PFSK-1 (cell line): ENCODE results near the gene UCMA. TPM values are rescaled to one million over a fixed set of nuclear protein-coding genes. Genes with fewer than 3 reads are reported as not detected.

ENCODE experiments used
- FOXP2 ChIP-seq: optimal IDR thresholded peaks from 2 replicates; pipeline ENCODE3; 2011; ENCODE audit warnings: borderline replicate concordance, control low read depth, inconsistent platforms; ENCODE audit not compliant: insufficient read depth; ENCODE audit errors: extremely low read length, extremely low read depth
- POLR2AphosphoS5 ChIP-seq: IDR thresholded peaks from 2 replicates; pipeline ENCODE4 v1.6.1; 2012; ENCODE audit warnings: low read depth, mild to moderate bottlenecking, control low read depth, low read length, moderate library complexity
- REST ChIP-seq, 2 experiments: IDR thresholded peaks; 2 replicates each; pipeline versions ENCODE4 v1.6.1 to v1.8.0; 2011 to 2012; ENCODE audit warnings: low read depth in 2 of 2, low read length in 2 of 2, control low read depth in 1 of 2, inconsistent platforms in 1 of 2, mild to moderate bottlenecking in 1 of 2, moderate library complexity in 1 of 2; ENCODE audit not compliant: insufficient read depth in 1 of 2
- SIN3A ChIP-seq: IDR thresholded peaks from 2 replicates; pipeline ENCODE4 v1.6.1; 2012; ENCODE audit warnings: mild to moderate bottlenecking, low read length, moderate library complexity, borderline replicate concordance; ENCODE audit not compliant: insufficient read depth
- TAF1 ChIP-seq: IDR thresholded peaks from 2 replicates; pipeline ENCODE4 v1.6.1; 2012; ENCODE audit warnings: low read length, control low read depth, borderline replicate concordance; ENCODE audit not compliant: insufficient read depth
- polyA plus RNA-seq: library from polyadenylated mRNA; unstranded; fragments of >200 nt; gene quantifications from one replicate; pipeline ENCODE4 v1.2.1, GENCODE V29; 2012; ENCODE audit warnings: low read depth, missing spikeins; ENCODE audit not compliant: insufficient read length

Gene UCMA
- polyA plus RNA-seq = not detected

- TF ChIP-seq TAF1 (no peak), FOXP2 (no peak)
Observed at GRCh38 chr10:13234172-13234571, at the start of gene UCMA. UCMA (minus strand) TSS chr10:13234374; CDS start chr10:13234258, 116 bp downstream.

- no peak for TF ChIP-seq FOXP2
- no peak for TF ChIP-seq POLR2AphosphoS5
- TF ChIP-seq TAF1 = no peak
- TF ChIP-seq SIN3A = no peak
- TF ChIP-seq REST (IDR thresholded peaks at IDR 0.05; ENCODE audit: insufficient read depth in 1 of 2, low read depth in 2 of 2, low read length in 2 of 2) = no peak
Observed at GRCh38 chr10:13276749-13277365, 42.7 kb upstream of the UCMA start.

GRCh38 chr10:13272164-13272571, 38.0 kb upstream of the UCMA start:
- TF ChIP-seq FOXP2 (no peak), REST (IDR thresholded peaks at IDR 0.05; ENCODE audit: insufficient read depth in 1 of 2, low read depth in 2 of 2, low read length in 2 of 2) (no peak), TAF1 (no peak), SIN3A (no peak), POLR2AphosphoS5 (no peak)

- TF ChIP-seq POLR2AphosphoS5 = no peak
- no peak for TF ChIP-seq REST (IDR thresholded peaks at IDR 0.05; ENCODE audit: insufficient read depth in 1 of 2, low read depth in 2 of 2, low read length in 2 of 2)
- TF ChIP-seq SIN3A = no peak
- no peak for TF ChIP-seq FOXP2
- TF ChIP-seq TAF1 = no peak
Observed at GRCh38 chr10:13271552-13272163, 37.5 kb upstream of the UCMA start.

- TF ChIP-seq SIN3A (no peak), POLR2AphosphoS5 (no peak), TAF1 (no peak), REST (IDR thresholded peaks at IDR 0.05; ENCODE audit: insufficient read depth in 1 of 2, low read depth in 2 of 2, low read length in 2 of 2) (no peak), FOXP2 (no peak)
Observed at GRCh38 chr10:13270877-13271551, 36.8 kb upstream of the UCMA start.
